Measurements from ENCODE around the gene WDR64.
"Not testable (repeated sequence)": the region's sequence is repeated elsewhere in the genome, so short reads cannot be mapped to it uniquely, and the experiment has no call there.

WDR64 gene

DNA sequence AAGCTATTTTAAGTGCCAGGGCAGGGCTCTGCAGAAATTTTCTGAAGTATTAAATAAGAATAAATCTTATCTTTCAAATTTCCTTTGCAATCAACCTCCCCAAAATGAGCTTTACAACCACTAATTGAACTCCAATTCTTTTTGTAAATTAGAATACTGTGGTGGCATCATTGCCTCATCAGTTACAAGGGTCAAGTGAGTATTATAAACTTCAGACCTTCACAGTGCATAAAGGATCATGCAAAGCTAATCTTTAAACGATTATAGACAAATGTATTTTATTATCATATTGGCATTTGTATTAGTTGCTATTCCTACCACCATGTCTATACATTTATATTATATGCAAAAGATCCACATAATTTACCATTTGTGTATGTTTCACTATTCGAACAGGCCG, 19.1 kb upstream of the WDR64 start:
- no peak for DNase-seq

DNA sequence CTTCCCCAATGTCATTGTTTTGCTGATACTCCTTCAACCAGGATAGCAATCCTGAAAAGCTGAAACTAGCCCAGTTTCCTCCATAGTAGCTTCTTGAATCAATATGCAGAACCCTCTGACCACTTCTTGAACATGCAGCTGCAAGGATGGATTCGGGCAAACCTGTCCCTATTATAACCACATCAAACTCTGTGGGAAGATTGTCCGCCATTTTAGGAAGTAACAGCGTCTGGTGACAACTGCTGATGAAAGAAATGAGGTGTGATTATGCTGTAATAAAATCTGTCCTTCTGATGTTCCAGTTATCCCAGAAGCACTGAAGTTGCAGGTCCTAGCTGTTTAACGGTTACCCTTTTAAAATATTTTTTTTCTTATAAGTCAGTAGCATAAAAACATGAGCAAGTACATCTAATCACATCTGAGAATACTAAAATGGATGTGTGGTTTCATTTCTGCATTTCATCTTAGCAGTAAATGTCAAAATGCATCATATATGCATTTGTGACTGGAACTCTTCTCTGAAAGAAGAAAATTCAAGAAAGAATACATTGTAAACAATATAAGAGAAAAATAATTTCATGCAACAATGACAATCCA, 16.4 kb upstream of the WDR64 start:
- no peak for DNase-seq

DNA sequence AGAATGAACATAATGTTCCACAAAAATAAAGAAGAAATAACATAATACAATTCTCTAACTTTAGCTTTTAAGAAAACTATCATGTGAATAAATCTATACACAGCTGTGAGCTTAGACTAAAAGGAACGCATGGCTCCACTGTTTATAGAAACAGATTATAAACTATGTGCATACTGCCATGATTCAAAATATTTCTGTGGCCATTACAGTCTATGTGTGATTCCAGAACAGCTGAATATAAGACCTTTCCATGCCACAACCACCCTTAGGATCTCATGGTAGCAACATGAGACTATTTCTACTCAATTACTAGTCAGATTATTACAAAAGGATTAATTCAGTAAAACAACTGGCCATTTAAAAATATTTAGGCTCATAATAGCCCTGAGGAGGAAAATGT, 15.8 kb upstream of the WDR64 start:
- DNase-seq, result no peak

DNA sequence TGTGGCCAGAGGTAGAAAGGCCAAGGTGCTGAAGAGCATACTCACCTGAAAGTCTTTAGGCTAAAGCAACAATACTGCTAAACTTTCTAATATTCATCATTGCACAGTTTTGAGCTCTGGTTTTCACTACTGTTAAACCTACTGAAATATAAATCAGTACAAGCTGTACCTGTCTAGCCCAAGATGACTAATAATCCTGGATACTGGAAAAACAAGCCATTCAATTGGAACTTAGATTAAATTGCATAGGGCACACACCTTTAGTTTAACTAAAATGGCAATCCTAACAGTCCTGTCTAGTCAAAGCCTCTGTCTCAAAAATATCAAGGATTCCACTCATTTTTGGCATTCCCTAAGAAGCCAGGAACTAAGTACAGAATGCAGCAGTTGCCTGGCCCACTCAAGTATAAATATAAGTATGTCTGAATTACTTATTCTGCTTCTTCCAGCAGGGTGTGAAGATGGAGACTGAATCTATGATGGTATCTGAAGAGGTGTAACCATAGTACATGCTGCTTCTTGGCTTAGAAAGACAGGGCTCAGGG, 15.0 kb upstream of the WDR64 start:
- no peak for DNase-seq

DNA sequence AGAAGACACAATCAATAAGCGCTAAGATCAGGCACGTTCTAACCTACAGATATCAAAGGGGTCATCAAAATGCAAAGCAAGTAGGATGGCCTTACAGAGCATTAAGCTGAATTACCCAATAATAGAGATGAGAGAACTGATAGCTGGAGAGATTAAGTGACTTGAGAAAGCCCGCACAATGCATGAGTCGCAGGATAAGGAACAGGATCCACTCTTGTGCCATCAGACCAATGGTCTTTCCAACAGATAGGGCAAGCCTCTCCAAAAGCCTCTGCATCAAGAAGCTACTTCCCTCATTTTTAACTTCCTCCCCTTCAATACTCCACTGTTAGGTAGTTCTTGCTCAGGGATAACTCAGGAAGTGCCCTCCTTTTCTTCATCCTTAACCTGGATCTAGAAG, 14.5 kb upstream of the WDR64 start:
- no peak for DNase-seq

DNA sequence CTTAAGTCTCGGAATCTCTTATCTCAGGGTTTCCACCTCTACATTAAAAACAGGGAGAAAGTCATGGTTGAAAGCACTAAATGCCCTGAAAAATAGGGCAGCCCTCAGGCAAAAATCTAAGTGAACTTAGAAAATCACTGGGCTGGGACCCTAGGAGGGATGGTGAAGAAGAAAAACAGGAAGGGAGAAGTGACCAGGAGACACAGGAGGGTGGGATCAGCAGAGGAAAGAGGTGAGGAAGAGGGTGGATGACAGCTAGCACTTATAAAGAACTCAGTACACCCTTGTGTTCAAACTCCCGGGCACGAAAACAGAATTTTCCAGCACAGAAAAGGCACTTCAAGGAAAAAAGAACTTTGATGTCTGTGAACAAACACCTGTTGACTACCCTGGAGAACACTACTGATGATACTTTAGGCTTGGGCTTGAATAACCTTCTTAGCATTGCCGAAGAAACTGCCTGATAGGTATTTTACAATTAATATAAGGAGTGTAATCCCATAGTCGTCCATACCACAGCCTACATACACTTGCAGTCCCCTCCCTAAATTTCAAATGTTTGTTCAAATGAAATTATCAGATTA, 13.9 kb upstream of the WDR64 start:
- no peak for DNase-seq

DNA sequence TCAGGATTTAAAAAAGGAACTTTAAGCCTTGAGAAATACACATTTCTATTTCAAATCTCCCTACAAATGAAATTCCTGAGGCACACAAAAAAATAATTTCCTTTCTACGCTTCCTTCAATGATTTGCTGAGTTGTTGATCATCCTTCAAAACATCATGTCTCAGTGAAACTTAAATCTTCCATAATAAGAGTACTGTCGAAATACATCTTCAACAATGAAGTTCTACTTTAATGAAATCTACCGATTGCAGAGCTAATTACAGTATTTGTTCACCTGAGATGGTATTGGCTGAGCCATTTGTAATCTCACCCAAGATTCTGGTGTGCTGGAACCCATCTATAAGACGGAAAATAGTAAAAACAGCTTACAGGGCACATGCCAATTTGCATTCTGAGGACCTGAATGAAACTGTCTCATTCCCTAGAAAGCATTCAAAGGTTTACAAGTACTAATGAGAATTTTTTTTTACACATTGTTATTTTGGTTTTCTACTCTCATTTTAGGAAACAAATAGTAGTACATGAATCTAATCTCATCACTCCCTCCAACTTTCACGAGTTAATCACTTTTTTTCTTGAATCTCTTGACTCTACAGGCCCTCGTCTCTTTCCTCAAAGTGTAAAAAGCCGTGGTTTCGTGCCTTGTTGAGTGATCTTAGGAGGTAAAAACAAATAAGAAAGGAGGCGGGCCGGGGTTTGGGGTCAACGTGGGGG, 13.0 kb upstream of the WDR64 start:
- DNase-seq, result no peak

DNA sequence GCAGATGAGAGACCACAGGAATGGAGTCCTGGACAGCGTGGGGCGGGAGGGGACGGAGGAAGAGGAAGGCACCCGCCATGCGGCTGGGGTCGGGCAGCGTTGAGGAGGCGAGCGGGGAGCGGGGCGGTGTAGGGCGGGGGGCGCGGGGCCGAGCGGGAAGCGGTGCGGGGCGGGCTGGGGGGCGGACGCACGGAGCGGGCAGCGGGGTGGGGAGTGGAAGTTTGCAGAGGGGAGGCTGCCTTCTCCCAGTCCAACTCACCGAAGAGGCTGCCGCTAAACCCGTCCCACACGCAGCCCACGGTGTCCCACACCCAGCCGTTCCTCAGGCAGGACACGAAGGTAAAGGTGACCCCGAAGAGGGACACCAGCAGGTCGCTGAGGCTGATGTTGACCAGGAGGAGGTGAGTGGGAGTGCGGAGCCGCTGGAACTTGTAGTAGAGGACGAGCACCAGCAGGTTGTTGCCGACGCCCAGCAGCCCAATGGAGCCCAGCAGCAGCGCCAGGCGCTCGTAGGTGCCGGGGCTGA, 12.4 kb upstream of the WDR64 start:
- no peak for DNase-seq

DNA sequence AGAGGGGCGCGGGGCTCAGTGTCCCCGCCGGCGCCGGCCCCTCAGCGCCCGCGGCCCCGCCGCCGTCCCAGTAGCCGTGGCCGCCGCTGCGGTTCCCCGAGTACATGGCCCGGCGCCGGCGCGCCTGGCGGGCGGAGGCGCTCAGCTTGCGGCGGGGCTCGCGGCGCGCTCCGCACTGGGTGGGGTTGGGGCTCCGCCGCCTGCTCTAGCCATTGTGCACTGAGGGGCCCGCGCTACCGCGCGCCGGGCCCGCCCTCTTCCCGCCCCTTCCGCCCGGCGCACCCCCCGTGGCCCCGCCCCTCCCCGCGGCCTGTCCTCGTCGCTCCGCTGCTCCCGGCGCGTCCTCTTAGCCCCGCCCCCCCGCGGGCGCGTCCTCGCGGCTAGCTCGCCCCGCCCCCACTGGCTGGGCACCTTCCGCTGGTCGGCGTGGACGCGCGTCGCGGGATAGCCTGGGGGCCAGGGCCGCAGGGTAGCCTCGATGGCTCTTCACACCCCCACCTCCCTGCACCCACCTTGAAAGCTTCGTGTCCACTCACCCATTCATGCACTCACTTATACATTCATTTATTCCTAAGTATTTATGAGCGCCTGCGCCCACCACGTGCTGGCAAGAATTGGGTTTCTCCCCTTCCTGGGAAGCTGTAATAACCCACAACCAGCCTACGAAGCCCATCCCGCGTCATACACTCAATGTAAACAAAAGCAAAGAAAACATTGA, 11.8 kb upstream of the WDR64 start, which contains the start of the genes CHML and OPN3:
CHML (minus strand) TSS at position 221 of the 718 bp plus-strand sequence. CDS start 4,603 bp downstream, outside the sequence.
OPN3 (minus strand) TSS at position 221 of the 718 bp plus-strand sequence; CDS start at position 106, 115 bp downstream.
- peak; percentile 15 for DNase-seq

DNA sequence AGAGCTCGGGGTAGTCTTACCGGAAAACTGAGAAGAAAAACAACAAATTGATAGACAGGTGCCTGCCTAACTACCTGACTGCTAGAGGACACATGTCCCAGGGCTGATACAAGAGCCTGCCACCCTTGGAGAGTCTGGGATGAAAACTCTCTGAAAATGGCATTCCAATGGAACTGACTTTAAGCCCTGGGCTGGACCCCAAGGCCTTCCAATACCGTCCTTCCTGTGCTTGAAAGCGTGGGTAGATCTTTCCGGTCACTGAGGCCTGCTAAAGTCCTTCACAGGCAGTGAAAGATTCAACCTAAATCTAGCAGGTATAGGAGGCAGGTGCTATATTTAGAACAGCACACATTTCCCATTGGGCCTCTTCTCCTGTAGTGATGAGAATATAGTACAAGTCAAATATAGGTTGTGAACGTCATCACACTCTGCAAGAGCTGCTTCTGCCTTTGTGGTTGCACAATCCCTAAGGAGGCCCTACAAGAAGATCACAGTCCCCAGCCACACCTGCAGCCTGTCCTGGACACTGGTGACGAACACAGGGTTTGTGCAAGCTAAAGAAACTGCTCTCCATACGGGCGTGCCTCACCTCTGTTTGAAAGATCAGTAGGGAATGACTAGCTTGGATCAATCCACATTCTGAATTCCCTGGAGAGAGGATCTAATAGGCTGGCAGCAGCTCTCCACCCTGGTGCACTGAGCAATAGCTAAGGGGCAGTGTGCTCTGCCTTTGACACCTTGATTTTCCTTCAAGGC, 11.0 kb upstream of the WDR64 start:
- DNase-seq, result no peak

DNA sequence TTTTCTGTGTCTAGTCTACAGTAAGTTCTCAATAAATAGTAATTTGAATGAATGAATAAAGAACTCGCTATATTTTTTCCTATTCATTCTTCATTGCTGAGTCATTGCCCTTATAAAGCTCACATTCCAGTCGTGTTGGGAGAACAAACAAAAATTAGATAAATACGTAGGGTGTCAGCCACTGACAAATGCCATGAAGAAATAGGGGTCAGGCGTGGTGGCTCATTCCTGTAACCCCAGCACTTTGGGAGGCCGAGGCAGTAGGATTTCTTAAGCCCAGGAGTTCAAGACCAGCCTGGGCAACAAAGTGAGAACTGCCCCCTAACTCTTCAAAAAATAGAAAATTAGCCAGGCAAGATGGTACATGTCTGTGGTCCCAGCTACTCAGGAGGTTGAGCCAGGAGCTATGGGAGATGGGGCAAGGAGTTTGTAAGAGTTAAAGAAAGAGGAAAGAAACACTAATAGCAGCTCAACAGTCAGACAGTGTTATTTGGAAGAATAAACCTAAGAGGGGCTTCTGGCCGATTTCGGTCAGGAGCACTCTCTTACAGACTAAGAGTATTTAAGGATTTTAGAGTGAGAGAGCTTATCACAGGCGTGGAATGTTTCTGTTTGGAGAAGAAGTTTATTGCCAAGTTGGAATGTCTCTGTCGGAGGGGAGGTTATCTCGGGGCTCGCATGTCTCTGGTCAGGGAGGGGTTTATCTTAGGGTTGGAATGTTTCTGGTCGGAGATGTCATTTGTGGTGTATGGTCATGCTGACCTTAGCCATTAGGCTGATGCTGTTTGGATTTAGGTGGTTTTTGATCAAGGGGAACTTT, 10.1 kb upstream of the WDR64 start:
- DNase-seq, result no peak

DNA sequence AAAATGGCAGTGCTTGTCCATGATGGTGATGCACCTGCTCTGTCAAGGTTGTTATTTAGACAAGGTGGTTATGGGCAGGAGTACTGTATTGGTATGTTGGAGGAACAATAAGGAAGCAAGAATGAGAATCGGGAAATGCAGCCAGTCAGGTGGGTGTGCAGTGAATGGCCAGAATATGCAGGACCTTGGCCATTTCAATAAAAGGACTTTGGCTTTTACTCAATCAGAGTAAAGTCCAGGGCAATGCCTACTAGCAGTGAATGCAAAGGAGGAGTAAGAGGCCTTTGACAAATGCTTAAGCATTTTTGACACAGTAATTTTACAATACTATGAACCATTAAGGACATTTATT, 9.5 kb upstream of the WDR64 start:
- DNase-seq, result no peak

DNA sequence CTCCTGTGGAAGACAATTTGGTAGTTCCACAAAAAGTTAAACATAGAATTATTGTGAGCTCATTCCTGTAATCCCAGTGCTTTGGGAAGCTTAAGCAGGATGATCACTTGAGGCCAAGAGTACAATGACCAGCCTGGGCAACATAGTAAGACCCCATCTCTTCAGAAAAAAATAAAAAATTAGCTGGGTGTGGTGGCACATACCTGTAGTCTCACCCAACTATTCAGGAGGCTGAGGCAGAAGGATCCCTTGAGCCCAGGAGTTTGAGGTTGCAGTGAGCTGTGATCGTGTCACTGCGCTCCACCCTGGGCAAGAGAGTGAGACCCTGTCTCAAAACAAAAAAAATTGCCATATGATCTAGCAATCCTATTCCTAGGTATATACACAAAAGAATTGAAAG, 7.8 kb upstream of the WDR64 start:
- DNase-seq, result no peak

DNA sequence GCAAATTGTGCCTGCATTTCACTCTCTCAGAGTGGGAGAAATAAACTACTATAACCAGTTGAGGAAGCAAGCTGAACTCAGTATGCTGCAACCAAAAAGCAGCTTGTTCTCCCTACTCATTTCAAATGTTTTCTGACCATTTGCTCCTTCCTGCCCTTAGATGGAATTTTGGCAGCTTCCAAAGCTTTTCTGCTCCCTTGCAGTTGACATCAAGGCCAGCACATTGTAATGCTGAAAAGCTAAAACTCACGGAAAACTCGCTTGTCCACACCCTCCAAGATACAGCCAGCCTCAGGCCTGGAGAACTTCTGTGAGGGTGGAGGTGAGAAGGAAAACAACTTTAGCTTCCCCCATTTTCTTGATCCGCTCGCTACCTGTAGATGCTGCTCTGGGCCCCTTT, 6.9 kb upstream of the WDR64 start:
- no peak for DNase-seq

DNA sequence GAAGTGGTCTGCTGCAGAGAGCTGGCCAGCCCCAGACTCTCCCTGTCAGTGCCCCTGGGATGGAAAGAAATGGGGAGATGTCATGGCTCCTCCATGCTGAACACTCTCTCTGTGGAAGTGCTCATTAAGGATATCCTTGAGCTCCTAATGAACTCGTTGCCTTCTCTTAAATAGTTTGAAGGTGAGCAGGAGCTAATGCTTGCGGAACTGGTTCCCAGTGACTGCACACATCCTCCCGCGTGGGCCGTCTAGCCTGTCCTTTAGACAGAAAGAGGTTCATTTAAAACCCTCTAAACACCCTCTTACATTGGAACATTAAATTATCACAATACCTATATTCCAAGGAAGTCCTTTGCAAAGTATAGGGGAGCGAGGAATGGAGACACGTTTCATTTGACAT, 5.9 kb upstream of the WDR64 start:
- no peak for DNase-seq

DNA sequence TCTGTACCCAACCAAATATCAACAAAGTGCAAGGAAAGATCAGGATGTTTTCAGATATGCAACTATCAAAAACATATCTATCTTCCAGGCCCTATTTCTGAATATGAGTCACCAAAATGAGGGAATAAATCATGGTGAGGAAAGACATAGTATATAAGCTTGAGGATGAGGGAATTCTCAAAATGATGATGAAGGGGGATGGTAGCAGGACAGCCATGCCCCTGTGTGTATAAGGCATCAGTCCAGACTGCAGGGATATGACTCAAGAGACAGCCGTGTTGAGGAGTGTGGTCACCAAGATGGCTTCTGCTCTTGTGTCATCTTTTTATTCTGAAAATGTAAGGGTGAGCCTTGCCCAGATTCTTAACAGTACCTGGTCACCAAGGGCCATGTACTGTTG, 4.4 kb upstream of the WDR64 start:
- no peak for DNase-seq

DNA sequence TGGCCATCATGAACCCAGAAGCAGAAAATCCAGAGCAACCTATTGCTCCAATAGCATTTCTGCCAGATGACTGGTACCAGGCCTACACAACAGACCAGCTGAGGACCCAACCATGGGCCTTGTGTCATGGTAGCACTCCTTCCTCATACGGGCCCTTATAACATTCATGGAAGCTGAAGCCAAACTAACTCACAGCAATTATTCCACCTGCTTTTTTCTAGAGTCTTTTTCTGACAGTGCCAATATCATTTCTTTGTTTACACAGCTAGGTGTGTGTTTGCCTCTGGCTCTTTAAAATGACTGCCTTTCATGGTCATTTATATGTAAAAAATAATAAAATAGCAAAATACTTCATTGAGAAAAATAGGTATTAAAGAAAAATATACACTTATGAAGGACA, 3.9 kb upstream of the WDR64 start:
- DNase-seq, result no peak

DNA sequence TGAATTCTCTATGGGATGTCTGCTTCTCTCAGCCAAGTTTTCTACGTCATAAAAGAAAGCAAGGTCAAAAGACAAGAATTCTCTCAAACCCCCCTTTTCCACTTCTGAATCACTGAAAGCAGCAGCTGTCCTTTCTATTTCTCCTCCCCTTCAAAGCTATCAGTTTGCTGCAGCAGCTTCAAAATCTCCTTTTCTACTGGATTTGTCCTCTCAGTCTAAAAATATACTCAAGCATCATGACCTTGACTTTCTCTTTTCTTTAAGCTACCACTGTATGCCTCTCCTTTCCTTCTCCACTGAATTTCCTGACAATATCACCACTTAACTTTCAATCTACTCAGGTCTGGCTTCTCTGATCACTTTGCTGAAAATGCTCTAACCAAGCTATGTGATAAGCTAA, 1.9 kb downstream of the WDR64 start:
- DNase-seq, result no peak

DNA sequence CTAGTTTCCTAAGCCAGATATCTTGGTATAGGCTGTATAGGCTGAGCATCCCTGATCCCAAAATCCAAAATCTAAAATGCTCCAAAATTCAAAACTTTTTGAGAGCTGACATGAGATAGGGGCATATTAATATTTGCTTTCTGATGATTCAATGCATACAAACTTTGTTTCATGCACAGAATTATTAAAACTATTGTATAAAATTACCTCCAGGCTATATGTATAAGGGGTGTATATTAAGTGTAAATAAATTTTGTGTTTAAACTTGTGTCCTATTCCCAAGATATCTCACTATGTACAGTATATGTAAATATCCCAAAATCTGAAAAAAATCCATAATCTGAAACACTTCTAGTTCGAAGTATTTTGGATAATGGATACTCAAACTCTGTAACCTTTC, 2.6 kb downstream of the WDR64 start:
- no peak for DNase-seq

DNA sequence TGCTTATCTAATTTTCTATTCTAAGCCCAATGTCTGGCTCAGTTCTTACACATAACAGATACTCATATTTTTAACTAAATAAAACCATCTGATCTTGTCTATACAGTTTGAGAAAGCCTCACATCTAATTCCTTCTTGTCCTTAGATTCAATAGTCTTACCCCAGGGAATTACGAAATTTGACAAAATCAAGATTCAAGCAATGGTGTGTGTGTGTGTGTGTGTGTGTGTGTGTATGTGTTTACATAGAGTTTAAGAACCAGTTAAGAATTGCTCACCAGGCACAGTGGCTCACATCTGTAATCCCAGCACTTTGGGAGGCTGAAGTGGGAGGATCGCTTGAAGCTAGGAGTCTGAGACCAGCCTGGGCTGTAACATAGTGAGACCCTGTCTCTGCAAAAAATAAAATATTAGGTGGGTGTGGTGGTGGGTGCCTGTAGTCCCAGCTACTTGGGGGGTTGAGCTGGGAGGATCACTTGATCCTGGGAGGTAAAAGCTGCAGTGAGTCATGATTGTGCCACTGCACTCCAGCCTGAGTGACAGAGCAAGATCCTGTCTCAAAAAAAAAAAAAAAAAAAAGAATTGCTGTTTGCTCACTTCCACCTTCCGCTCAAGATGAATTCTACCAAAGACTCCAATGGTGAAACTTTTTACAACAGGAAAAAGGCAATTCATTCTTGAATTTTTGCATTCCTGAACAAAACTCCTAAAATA, 6.2 kb downstream of the WDR64 start:
- DNase-seq, result no peak

DNA sequence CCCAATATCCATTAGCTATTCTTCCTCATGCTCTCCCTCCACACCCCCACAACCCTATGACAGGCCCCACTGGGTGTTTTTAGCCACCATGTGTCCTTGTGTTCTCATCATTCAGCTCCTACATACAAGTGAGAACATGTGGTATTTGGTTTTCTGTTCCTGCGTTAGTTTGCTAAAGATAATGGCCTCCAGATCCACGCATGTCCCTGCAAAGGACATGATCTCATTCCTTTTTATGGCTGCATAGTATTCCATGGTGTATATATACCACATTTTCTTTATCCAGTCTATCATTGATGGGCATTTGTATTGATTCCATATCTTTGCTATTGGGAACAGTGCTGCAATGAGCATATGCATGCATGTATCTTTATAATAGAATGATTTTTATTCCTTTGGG, 6.9 kb downstream of the WDR64 start:
- not testable (repeated sequence) for DNase-seq
